GM18520 (cell line): ENCODE data around the gene BAIAP2L1.
A peak's percentile ranks its signal among the peaks of the same experiment; 100 is the strongest.
"Not testable (repeated sequence)": the region's sequence is repeated elsewhere in the genome, so short reads cannot be mapped to it uniquely, and the experiment has no call there.

Experiments used
- ATAC-seq: cut with Tn5 transposase; IDR thresholded peaks from one replicate; pipeline ENCODE4 v1.9.1; 2021; ENCODE audit not compliant: unreplicated experiment

The BAIAP2L1 gene

GRCh38 chr7:98323597-98324322, 77.1 kb downstream of the BAIAP2L1 start:
- ATAC-seq, result no peak

- no peak for ATAC-seq
Observed at GRCh38 chr7:98322331-98323270, 78.3 kb downstream of the BAIAP2L1 start.

GRCh38 chr7:98321301-98321700, 79.6 kb downstream of the BAIAP2L1 start:
- no peak for ATAC-seq

- ATAC-seq, result no peak
Observed at GRCh38 chr7:98319176-98319575, 81.7 kb downstream of the BAIAP2L1 start.

- ATAC-seq, result no peak
Observed at GRCh38 chr7:98317366-98318040, 83.4 kb downstream of the BAIAP2L1 start.

- not testable (repeated sequence) for ATAC-seq
Observed at GRCh38 chr7:98315994-98316527, 84.8 kb downstream of the BAIAP2L1 start.

GRCh38 chr7:98315318-98315993, 85.4 kb downstream of the BAIAP2L1 start:
- ATAC-seq, result peak; percentile 70

GRCh38 chr7:98314469-98314868, 86.4 kb downstream of the BAIAP2L1 start:
- no peak for ATAC-seq

GRCh38 chr7:98312201-98312600, 88.7 kb downstream of the BAIAP2L1 start:
- ATAC-seq, result no peak

GRCh38 chr7:98309566-98309965, 91.3 kb downstream of the BAIAP2L1 start:
- no peak for ATAC-seq

GRCh38 chr7:98307971-98308466, 92.9 kb downstream of the BAIAP2L1 start:
- ATAC-seq, result no peak

GRCh38 chr7:98305951-98306535, 94.8 kb downstream of the BAIAP2L1 start:
- no peak for ATAC-seq

- no peak for ATAC-seq
Observed at GRCh38 chr7:98303906-98304305, 97.0 kb downstream of the BAIAP2L1 start.

- no peak for ATAC-seq
Observed at GRCh38 chr7:98303176-98303865, 97.6 kb downstream of the BAIAP2L1 start.

- ATAC-seq, result no peak
Observed at GRCh38 chr7:98301693-98302470, 99.0 kb downstream of the BAIAP2L1 start.

GRCh38 chr7:98300595-98301372, 100.1 kb downstream of the BAIAP2L1 start:
- no peak for ATAC-seq

GRCh38 chr7:98297626-98298286, 103.1 kb downstream of the BAIAP2L1 start:
- ATAC-seq, result no peak
